Measurements from ENCODE around the gene OR8B4. TPM values are rescaled to one million over a fixed set of nuclear protein-coding genes. Genes with fewer than 3 reads are reported as not detected.

The OR8B4 gene
- total RNA-seq, 1 experiment from 2014 or later, result not detected

DNA sequence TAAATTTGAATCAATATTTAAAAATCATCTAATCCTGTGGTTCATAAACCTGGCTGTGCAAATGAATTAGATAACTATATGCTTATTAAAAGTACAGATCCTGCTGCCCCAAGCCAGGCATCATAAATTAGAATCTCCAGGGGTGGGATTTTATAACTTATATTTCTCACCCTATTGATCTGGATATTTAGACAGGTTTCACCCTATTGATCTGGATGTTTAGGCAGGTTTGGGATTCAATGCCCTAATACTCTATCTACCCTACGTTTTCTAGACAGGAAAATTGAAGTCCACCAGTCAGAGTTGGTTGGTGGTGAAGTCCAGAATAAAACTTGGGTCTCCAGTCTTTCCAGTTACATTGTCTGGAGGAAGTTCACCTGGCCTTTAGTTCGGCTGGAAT is 18.2 kb upstream of the OR8B4 start:
- no peak overlapping the region for H3K27ac Mint-ChIP-seq (ENCODE audit: unreplicated experiment)
- H3K4me3 Mint-ChIP-seq (ENCODE audit: low read depth, unreplicated experiment), result no peak overlapping the region
- intact Hi-C loops (cut with micrococcal nuclease; ENCODE audit: unreplicated experiment), result no loop called here
- H3K9me3 Mint-ChIP-seq (ENCODE audit: low read depth, unreplicated experiment), result peaks cover 6% of the 10 kb centered on the region
- H3K27me3 Mint-ChIP-seq (ENCODE audit: unreplicated experiment), result peaks cover 24% of the 10 kb centered on the region
- DNase-seq, result no peak
- H3K4me1 Mint-ChIP-seq (ENCODE audit: low read depth, unreplicated experiment), result no peaks in the 10 kb centered on the region
- H3K36me3 Mint-ChIP-seq (ENCODE audit: insufficient read depth, unreplicated experiment), result no peaks in the 10 kb centered on the region
- CTCF ChIA-PET, result no interaction called here
- no TSS peak for BruUV-seq (replicated peaks)
- TF ChIP-seq CTCF (IDR thresholded peaks at IDR 0.05; ENCODE audit: unreplicated experiment), result no peak

DNA sequence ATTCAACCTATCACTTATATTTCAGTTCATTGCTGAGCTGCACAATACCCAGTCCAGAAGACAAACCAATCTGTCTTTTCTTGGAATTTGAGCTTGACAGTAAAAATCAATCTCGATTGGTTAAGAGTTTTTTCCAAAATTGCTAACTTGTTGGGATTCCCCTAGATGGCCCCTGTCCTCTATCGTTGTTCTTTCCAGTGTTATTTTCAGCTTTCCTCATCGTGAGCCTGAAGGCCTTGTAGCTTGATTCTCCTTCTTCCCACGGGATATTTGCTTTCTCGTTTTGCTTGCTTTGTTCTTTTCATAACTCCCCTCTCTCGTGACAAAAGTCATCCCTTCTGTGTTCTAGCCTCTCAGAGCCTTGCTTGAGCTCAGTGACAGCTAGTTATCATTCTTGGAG is 17.8 kb upstream of the OR8B4 start:
- H3K9me3 Mint-ChIP-seq (ENCODE audit: low read depth, unreplicated experiment), result peaks cover 6% of the 10 kb centered on the region
- intact Hi-C loops (cut with micrococcal nuclease; ENCODE audit: unreplicated experiment), result no loop called here
- H3K36me3 Mint-ChIP-seq (ENCODE audit: insufficient read depth, unreplicated experiment), result no peaks in the 10 kb centered on the region
- no peak overlapping the region for H3K27ac Mint-ChIP-seq (ENCODE audit: unreplicated experiment)
- no peak for DNase-seq
- CTCF ChIA-PET, result no interaction called here
- H3K4me1 Mint-ChIP-seq (ENCODE audit: low read depth, unreplicated experiment), result no peaks in the 10 kb centered on the region
- BruUV-seq (replicated peaks), result no TSS peak
- H3K27me3 Mint-ChIP-seq (ENCODE audit: unreplicated experiment), result peaks cover 24% of the 10 kb centered on the region
- no peak for TF ChIP-seq CTCF (IDR thresholded peaks at IDR 0.05; ENCODE audit: unreplicated experiment)
- no peak overlapping the region for H3K4me3 Mint-ChIP-seq (ENCODE audit: low read depth, unreplicated experiment)

- Mint-ChIP-seq H3K36me3 (ENCODE audit: insufficient read depth, unreplicated experiment) (no peaks in the 10 kb centered on the region), H3K4me3 (ENCODE audit: low read depth, unreplicated experiment) (no peak overlapping the region), H3K4me1 (ENCODE audit: low read depth, unreplicated experiment) (no peaks in the 10 kb centered on the region), H3K27ac (ENCODE audit: unreplicated experiment) (no peak overlapping the region), H3K27me3 (ENCODE audit: unreplicated experiment) (peaks cover 24% of the 10 kb centered on the region), H3K9me3 (ENCODE audit: low read depth, unreplicated experiment) (peaks cover 6% of the 10 kb centered on the region)
- intact Hi-C loops (cut with micrococcal nuclease; ENCODE audit: unreplicated experiment), result no loop called here
- DNase-seq, result no peak
- CTCF ChIA-PET, result no interaction called here
- no TSS peak for BruUV-seq (replicated peaks)
- no peak for TF ChIP-seq CTCF (IDR thresholded peaks at IDR 0.05; ENCODE audit: unreplicated experiment)
Observed at GRCh38 chr11:124441519-124441918, 16.8 kb upstream of the OR8B4 start.

GRCh38 chr11:124441081-124441480 is 16.4 kb upstream of the OR8B4 start:
- Mint-ChIP-seq H3K27me3 (ENCODE audit: unreplicated experiment) (peaks cover 24% of the 10 kb centered on the region), H3K36me3 (ENCODE audit: insufficient read depth, unreplicated experiment) (no peaks in the 10 kb centered on the region), H3K27ac (ENCODE audit: unreplicated experiment) (no peak overlapping the region), H3K9me3 (ENCODE audit: low read depth, unreplicated experiment) (peaks cover 6% of the 10 kb centered on the region), H3K4me1 (ENCODE audit: low read depth, unreplicated experiment) (no peaks in the 10 kb centered on the region), H3K4me3 (ENCODE audit: low read depth, unreplicated experiment) (no peak overlapping the region)
- TF ChIP-seq CTCF (IDR thresholded peaks at IDR 0.05; ENCODE audit: unreplicated experiment), result no peak
- no peak for DNase-seq
- CTCF ChIA-PET, result no interaction called here
- intact Hi-C loops (cut with micrococcal nuclease; ENCODE audit: unreplicated experiment), result no loop called here
- no TSS peak for BruUV-seq (replicated peaks)

DNA sequence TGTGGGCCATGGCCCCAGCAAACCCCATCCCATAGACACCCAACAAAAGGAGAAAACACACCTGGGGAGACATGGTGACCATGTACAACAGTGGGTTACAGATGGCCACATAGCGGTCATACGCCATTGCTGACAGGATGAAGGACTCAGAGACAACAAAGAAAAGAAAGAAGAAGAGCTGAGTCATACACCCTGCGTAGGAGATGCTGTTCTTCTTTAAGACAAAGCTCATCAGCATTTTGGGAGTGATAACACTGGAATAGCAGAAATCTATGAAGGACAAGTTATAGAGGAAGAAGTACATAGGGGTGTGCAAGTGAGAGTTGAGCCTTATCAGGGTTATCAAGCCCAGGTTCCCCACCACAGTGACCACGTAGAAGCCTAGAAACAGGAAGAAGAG is 15.9 kb upstream of the OR8B4 start:
- H3K4me3 Mint-ChIP-seq (ENCODE audit: low read depth, unreplicated experiment), result no peak overlapping the region
- no peak overlapping the region for H3K27ac Mint-ChIP-seq (ENCODE audit: unreplicated experiment)
- H3K4me1 Mint-ChIP-seq (ENCODE audit: low read depth, unreplicated experiment), result no peaks in the 10 kb centered on the region
- peaks cover 24% of the 10 kb centered on the region for H3K27me3 Mint-ChIP-seq (ENCODE audit: unreplicated experiment)
- CTCF ChIA-PET, result no interaction called here
- no peak for TF ChIP-seq CTCF (IDR thresholded peaks at IDR 0.05; ENCODE audit: unreplicated experiment)
- intact Hi-C loops (cut with micrococcal nuclease; ENCODE audit: unreplicated experiment), result no loop called here
- H3K36me3 Mint-ChIP-seq (ENCODE audit: insufficient read depth, unreplicated experiment), result no peaks in the 10 kb centered on the region
- no TSS peak for BruUV-seq (replicated peaks)
- no peak for DNase-seq
- peaks cover 6% of the 10 kb centered on the region for H3K9me3 Mint-ChIP-seq (ENCODE audit: low read depth, unreplicated experiment)

Data from Calu3 (cell line).